GM18498 (cell line): ENCODE measurements around the gene PALLD.
"Not testable (repeated sequence)": the region's sequence is repeated elsewhere in the genome, so short reads cannot be mapped to it uniquely, and the experiment has no call there.

Experiments used
- ATAC-seq: cut with Tn5 transposase; IDR thresholded peaks from one replicate; pipeline ENCODE4 v1.9.1; 2021; ENCODE audit warnings: mild to moderate bottlenecking, moderate library complexity; ENCODE audit not compliant: unreplicated experiment

PALLD gene

DNA sequence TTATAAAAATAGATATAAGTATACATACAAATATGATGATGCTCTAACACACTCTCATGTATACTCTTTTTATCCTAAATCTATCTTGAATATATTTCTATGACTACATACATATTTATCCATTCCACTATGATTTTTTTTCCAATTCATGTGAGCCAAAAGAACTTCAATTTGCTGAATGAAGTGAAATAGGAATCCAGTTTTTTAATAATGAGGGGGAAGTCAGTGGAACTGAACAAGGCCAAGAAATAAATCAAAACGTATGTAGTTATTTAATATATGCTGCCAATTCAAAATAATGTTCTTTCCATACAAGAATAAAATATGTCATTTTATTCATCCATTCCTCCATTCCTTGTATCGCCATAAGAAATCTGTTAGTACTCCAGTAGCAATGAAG lies 6.1 kb upstream of the PALLD start:
- ATAC-seq: no peak

DNA sequence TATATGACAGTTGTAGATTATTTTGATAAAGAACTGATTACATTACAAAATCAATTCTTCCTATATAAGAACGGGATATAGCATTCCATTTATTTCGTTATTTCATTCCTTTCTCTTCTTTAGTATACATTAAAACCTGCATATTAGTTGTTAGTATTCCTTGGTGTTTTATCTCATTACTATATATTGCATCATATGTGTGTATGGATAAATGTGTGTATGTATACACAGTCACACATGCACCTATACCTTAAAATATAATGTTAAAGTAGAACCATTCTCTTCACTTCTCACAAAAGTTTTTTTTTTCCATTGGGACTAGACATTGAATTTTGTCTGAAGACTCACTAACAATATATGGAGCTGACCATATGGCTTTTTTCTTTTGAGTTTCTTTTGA lies 5.3 kb upstream of the PALLD start:
- no peak for ATAC-seq

DNA sequence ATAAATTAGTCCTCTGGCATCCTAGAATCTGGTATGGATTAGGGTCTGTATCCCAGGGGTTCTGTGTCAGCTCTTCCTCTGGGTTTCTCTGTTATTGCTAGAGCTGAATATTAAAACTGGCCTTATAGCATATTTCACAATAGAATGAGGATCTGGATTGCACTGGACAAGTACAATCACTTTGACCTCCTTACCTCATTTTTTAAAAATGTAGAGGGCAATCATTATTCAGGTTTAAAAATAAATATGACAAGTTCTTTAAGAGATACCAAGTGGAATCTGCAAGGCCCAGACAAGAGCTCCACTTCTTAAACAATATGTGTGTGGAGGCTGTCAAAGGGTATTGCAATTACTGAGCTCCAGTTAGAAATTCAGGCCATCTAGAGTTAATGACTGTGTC lies 1.4 kb downstream of the PALLD start:
- no peak for ATAC-seq

DNA sequence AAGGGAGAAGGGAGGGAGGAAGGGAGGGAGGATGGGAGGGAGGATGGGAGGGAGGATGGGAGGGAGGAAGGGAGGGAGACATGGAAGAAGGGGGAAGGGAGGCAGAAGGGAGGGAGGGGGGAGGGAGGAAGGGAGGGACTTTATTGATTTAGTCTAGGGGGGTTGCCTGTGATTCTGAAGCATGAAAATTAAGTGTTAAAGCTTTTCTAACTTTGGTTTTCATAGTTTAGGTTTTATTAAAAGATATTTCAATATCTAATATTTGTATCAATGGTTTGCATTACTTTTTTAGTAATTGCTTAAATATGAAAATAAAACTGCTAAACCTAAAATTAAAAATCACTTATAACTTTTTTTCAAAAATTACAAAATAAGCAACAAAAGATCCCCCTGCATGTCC lies 2.4 kb downstream of the PALLD start:
- no peak for ATAC-seq

DNA sequence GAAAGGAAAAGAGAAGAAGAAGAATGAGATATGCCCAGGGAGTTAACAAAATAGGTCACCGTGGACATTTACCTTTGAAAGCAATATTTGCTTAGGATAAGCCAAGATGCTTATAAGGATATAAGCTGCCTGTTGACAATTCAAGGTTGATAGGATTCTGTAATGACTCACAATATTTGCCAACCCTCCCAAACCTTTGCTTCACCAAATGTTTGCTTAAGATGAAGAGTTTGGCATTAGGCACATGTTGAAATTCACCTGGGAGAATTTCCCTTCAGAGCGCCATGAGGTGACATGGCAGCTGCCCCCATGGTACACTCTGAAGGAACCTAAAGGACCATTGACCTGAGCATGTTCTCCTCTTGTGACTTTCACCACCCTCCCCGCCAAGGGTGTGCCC lies 4.6 kb downstream of the PALLD start:
- ATAC-seq: no peak

DNA sequence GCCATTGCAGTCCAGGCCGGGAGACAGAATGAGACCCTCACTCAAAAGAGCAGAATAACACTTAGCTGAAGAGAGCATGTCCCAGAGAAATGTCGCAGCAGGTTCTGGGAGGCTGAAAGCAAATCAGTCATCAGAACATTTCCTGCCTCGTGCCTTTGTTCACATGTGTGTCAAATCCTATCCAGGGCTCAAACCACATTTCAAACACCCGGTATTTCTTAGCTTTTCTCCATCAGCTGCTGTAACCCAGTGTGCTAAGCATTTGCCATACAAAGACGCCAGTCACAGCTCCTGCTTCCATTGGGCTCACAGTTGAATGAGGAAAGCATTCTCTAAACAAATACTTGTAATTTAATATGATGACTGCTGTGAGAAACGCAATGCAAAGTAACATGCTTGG lies 6.0 kb downstream of the PALLD start:
- no peak for ATAC-seq

DNA sequence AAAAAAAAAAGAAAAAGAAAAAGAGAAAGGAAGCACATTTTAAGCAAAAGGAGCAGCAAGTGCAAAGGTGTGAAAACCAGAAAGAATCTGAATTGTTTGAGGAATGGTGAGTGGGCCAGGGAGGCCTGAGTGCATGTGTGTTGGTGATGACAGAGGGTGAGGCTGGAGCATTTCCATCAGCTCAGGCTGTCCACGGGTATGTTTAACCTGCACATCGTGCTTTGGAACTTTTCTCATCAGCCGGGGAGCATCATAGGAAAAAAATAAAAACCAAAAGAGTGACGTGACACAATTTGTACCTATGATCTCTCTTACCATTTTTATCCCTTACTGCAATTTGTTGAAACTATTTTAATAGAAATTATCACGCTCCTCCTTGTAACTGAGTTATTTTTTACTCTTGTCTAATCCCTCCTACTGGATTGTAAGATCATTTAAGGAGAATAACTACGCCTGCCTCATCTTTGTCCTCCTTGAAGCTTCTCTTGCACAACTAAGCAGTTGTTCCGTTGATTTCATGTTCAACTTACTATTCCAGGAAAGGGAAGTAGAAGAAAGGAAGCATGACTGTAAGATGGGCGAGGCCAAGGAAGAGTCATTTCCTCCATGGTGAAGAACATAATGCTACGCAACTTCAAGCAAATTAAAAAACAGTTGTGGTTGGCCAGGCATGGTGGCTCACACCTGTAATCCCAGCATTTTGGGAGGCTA lies 7.0 kb downstream of the PALLD start:
- no peak for ATAC-seq

DNA sequence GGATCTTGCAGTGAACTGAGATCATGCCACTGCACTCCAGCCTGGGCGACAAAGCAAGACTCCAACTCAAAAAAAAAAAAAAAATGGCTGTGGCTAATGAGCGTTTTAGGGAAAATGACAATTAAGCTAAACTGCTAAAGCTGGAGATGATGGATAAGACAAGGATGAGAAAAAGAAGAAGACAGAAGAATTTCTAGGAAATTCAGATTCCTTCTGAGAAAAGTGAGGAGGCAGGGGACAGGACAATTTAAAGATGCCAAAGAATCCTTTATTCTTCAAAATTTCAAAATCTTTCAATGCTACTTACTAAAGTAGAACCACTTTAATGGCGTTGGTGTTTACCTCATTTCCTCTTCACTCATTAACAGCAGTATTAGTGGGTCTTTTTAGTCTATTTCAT lies 7.7 kb downstream of the PALLD start:
- no peak for ATAC-seq

DNA sequence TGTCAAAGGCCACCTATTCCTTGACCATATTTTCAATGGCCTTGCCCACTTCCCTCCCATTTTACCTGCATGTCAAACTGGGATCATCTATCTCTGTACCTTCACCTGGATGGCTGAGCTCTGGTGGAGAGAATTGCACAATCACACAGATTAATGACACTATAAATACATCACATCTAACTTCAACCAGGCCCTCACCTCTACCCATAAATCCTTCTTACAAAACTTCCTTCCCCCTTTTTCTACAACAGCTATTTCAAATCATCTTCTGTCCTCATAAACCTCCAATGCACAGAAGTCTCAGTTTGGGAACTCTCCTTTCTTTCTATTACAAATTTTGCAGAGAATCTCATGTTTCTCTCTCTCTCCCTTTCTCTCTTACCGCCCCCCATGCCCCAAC lies 9.2 kb downstream of the PALLD start:
- no peak for ATAC-seq

DNA sequence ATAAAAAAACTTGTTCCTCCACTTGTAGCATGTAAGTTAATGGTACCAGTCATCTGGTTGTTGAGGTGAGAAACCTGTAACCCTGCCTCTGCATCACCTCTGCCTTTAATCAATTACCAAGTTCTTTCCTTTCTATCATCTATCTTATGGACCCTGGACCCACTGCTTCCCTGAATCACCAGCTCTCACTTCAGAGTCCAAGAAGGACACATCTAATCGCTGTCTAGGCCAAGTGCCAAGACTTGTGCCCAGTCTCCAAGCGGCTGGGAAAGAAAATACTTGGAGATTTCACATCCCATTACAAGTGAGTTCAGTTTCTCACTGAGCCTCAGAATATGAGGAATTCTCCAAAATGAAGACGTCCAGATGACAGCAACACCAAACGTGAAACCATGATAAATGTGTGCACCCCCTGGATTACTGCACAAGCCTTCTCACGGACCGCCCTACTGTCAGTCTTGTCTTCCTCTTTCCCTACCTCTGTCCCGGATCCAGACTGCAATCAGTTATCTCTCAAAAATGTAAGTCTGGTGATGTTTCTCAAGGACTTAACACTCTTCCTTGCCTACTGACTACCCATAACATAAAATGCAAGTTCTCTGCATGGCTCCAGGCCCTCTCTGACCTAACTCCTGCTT lies 10.4 kb downstream of the PALLD start:
- ATAC-seq: no peak

DNA sequence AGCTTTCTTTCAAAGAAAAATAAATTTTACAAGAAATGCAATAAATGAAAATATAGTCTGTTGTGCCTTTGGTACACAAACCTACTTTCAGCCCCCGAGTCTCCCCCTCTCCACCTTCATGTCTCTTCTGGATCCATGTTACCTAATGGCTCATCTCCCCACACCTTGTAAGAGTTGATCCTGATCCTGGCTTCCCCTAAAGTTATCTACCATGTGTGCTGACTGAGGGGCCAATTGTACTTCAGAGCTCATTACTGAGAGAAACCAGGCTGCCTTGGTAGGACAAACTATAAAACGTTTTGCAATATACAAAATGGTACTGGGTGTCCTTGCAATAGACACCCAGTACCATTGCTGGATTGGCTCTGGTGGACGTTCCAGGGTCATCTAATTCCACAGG lies 11.8 kb downstream of the PALLD start:
- ATAC-seq: no peak

DNA sequence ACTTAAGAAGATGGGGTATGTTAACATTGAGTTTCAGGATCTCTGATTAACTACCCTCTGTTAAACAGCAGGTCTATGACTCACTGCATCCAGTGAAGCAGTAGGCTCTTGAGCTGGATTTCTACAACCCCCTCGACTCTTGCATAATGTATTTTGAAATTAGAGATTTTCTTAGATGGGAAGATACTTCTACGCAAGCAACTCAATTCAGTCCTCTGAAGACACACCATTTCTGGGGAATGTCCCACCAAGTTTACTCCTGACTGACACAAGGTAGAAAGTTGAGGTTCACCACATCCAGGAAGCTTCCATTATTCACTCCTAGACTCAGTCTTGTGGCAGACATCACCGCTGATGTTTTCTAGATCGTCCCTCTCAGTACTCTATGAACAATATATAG lies 12.9 kb downstream of the PALLD start:
- no peak for ATAC-seq

DNA sequence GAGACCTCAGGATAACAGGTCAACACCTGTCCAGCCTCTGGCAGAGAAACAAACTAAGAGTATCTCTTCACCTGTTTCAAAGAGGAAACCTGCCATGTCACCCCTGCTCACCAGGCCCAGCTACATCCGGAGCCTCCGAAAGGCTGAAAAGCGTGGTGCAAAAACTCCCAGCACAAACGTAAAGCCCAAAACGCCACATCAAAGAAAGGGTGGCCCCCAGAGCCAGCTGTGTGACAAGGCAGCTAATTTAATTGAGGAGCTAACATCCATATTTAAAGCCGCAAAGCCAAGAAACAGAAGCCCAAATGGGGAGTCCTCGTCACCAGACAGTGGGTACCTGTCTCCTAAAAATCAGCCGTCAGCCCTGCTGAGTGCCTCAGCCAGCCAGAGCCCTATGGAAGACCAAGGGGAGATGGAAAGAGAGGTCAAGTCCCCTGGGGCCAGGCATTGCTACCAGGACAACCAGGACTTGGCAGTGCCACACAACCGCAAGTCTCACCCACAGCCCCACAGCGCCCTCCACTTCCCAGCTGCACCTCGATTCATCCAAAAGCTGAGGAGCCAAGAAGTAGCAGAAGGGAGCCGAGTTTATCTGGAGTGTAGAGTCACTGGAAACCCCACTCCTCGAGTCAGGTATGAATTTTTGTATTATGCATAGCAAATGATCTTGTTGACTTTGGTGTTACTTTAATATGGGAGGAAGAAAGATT lies 15.1 kb downstream of the PALLD start:
- no peak for ATAC-seq

DNA sequence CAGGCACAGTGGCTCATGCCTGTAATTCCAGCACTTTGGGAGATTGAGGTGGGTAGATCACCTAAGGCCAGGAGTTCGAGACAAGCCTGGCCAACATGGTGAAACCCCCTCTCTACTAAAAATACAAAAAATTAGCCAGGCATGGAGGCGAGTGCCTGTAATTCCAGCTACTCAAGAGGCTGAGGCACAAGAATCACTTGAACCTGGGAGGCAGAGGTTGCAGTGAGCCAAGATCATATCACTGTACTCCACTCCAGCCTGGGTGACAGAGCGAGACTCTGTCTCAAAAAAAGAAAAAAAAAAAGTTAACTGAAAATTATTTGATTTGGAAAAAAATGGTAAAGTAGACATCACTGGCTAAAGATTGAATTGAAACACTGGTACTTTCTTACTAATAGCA lies 17.0 kb downstream of the PALLD start:
- not testable (repeated sequence) for ATAC-seq

DNA sequence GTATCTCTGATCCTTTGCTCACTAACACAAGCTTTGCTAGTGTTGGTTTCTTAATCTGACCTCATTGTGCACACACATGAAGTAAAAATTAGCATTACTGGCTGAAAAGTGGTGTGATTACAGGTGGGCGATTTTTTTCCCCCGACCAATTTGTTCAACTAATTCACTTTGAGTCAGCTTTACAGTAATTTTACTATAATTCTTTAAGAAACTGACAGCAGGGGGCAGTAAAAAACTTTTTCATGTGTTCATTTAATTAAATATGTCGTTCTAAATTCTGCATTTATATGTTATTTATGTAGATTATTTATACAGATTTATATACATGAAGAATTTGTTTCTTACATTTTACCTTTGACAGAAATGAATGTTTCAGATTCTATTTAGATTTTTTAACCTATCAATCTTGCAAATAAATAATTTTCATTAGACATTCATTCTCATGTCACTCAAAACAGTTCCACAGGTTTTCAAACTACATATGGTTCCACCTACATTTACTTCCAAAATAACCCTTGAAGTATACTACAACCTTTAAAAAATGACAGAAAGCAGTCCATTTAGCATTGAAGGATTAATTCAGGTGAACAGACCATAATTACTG lies 17.5 kb downstream of the PALLD start:
- ATAC-seq: no peak

DNA sequence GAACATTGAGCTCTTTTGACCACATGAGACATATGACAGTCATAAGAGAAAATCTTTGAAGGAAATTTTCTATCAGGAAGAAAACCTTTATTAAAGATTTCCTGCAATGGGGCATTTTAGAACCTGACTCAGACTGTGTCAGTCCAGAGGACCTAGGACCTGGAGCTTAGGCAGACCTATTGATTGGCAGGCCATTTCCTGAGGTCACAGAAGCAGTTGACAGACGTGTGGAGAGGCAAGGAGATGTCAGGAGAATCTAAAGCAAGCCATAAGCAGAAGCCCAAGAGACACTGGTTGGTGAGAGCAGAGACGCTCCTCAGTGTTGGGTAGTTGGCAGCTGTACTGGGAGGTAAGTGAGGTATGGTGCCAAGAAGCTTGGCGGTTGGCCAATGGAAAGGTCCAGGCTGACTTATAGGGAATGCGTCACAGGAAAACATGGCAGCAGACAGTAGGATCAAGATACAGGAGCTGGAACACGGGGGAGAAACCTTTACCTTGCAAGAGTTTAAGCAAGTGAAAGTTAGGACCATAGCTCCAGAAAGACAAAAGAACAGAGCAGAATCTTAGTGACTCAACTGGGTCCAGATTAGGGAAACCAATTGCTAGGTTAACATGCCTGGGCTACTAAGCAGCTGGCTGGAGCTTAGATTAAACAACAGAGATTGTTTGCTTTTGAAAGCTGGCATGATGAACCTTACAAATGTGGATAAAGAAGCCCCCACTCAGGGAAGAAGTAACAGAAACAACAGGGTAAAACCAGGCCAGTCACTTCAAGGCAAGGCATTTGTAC lies 18.6 kb downstream of the PALLD start:
- ATAC-seq: no peak

DNA sequence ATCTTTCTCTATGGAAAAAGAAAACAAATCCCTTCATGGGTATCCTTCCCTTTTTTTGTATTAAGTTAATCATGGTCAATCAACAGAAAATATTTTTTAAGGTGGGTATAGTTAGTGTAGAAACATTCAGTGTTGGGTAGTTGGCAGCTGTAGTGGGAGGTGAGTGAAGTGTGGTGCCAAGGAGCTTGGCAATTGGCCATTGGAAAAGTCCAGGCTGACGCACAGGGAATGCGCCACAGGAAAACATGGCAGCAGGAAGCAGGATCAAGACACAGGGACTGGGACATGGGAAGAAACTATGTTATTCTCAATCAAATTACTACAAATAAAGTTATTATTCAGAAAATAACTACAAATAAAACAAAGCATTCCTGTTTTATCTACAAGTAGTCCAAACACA lies 20.0 kb downstream of the PALLD start:
- ATAC-seq: no peak

DNA sequence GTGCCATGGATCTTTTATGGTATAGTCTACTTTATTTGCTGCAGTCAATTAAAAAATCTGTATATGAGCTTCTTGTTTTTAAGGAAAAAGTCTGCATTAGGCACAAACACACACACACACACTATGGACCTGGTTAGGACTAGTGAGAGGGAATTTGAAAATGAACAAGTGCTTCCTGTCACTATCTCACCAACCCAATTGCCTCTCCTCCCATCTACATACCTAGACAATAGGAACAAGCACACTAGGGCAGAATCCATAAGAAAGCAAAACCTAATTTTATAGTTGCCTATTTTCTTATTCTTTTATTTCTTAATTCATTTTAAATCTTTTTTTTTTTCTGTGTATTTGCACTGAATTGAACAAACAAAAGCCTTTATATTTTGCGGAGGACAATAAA lies 22.7 kb downstream of the PALLD start:
- ATAC-seq: no peak

DNA sequence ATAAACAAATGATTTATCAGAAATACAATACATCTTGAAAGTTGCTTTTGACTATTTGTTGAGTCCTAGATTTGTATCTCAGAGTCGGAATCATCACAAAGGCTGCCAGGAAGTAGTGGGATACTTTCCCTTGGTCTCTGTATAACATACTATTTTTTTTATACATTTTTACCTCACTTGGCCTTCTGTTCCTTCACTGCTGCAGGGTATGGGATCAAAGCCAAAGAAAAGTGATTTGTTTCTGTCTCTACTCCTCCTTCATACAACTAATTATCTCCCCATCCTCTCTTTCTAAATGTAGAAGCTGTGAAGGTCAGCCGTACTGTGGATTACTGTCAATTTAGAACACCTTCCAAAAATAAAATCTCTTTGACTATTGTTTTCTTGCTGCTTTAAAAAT lies 24.9 kb downstream of the PALLD start:
- ATAC-seq: no peak

DNA sequence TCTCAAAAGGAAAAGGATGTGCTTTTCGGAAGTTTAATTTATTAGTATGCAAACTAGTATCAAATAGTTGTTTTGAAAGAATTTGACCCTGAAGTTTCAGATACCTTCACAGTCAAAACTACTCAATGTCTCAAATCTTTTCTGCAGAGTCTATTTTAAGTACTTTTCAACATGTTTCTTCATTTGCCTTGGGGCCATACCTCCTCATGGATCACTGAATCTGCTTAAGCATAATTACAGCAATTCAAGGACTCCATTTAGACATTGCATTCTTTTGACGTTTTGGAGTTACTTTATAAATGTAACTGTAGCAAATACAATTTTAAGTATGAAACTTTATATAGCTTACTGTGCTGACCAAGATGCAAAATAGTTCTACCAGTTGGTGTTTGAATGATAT lies 25.5 kb downstream of the PALLD start:
- no peak for ATAC-seq

DNA sequence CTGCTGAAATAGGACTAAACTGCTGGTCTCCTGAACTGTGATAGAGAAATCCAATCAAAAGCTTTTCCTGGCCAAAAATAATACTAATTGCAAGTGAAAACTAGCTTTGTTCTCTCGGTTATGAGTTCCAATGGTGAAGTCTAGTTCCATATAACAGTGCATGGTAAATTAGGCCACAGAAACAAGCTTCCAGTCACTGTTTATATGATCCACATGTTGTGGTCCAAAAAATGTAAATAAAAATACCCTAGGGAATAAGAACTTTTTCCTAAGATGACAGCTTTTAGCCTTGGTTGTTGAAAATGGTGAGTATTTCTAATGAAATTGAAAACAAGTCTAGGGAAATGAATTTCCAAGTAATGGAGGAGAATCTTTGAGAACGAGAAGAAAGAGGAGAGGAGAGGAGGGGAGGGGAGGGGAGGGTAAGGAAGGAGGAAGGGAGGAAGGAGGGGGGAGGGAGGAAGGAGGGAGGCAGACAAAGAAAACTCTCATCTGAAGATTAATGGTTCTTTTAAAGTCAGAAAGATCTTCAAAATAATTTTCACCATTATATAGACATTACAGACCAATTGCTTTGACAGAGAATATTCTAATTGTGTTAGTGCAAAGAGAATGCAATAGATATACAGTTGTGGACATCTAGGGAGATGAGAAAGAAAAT lies 26.1 kb downstream of the PALLD start:
- no peak for ATAC-seq
